ENCODE data around the gene TGIF1.
"Not testable (repeated sequence)": the region's sequence is repeated elsewhere in the genome, so short reads cannot be mapped to it uniquely, and the experiment has no call there.

TGIF1 gene

GRCh38 chr18:3457261-3457724 is 7.3 kb downstream of the TGIF1 start:
- no peak for DNase-seq

GRCh38 chr18:3458378-3458777 is 8.4 kb downstream of the TGIF1 start:
- DNase-seq, result no peak

- no peak for DNase-seq
These were observed 9.2 kb downstream of the TGIF1 start for GRCh38 chr18:3458952-3459853.

- no peak for DNase-seq
These were observed 10.9 kb downstream of the TGIF1 start for GRCh38 chr18:3460823-3461398.

GRCh38 chr18:3461704-3462103 is 11.7 kb downstream of the TGIF1 start:
- no peak for DNase-seq

- DNase-seq, result no peak
These were observed 13.1 kb downstream of the TGIF1 start for GRCh38 chr18:3463051-3463450.

- DNase-seq, result no peak
These were observed 16.1 kb downstream of the TGIF1 start for GRCh38 chr18:3466045-3466444.

- no peak for DNase-seq
These were observed 16.9 kb downstream of the TGIF1 start for GRCh38 chr18:3466872-3467271.

- DNase-seq, result no peak
These were observed 18.2 kb downstream of the TGIF1 start for GRCh38 chr18:3468066-3468705.

- no peak for DNase-seq
These were observed 18.9 kb downstream of the TGIF1 start for GRCh38 chr18:3468833-3469232.

- no peak for DNase-seq
These were observed 21.2 kb downstream of the TGIF1 start for GRCh38 chr18:3471141-3471648.

GRCh38 chr18:3472121-3472520 is 22.1 kb downstream of the TGIF1 start:
- not testable (repeated sequence) for DNase-seq

GRCh38 chr18:3472681-3473544 is 22.9 kb downstream of the TGIF1 start:
- DNase-seq, result no peak

GRCh38 chr18:3478262-3478978 is 28.4 kb downstream of the TGIF1 start:
- DNase-seq, result no peak

- no peak for DNase-seq
These were observed 30.1 kb downstream of the TGIF1 start for GRCh38 chr18:3479978-3480509.

- DNase-seq, result no peak
These were observed 31.0 kb downstream of the TGIF1 start for GRCh38 chr18:3480827-3481573.

- no peak for DNase-seq
These were observed 31.8 kb downstream of the TGIF1 start for GRCh38 chr18:3481696-3482210.

- no peak for DNase-seq
These were observed 32.3 kb downstream of the TGIF1 start for GRCh38 chr18:3482258-3482657.

GRCh38 chr18:3485153-3486149 is 35.5 kb downstream of the TGIF1 start:
- DNase-seq, result no peak

Measured in T-helper 9 cell (primary cell).